ENCODE results near the gene COL4A2. TPM values are rescaled to one million over a fixed set of nuclear protein-coding genes. Genes with fewer than 3 reads are reported as not detected.

The COL4A2 gene
- total RNA-seq, 1 donor from 2014 or later, result 1,465 TPM

DNA sequence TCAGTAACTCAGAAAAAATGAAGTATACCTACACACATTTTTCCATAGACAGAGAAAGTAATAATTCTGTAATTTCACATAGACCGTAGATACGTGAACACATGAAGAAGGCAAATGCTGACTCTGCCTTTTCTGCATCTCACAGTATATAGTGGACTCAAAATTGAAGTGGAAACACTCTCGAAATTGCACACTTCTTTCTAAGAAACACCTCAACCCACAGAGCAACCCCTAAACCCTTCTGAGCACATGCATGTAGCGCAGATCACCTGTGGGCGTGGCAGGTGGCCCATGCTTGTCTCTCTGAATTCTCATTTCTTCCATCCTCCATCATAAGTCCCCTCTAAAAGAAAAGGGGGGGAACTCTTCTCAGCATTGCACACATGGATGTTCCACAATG, 34.9 kb upstream of the COL4A2 start:
- no peak for DNase-seq (ENCODE audit: low read depth)

DNA sequence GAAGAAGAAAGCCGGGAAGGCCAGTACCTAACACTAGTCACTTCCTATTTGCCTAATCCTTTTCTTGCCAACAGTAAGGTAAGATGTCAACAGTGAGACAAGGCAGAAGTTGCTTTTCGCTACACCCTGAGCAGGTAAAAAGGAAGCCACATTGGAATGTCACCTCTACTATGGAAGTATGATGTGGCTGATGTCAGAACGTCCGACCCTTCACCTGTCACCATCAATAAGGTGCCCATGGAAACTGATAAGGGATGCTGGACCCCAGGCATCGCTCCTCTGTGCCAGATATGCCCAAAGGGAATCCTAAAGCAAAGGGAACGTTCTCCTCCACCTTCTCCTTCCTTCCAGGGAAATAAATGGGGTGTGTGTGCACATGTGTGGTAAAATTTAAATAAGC, 34.4 kb upstream of the COL4A2 start:
- DNase-seq (ENCODE audit: low read depth), result no peak

DNA sequence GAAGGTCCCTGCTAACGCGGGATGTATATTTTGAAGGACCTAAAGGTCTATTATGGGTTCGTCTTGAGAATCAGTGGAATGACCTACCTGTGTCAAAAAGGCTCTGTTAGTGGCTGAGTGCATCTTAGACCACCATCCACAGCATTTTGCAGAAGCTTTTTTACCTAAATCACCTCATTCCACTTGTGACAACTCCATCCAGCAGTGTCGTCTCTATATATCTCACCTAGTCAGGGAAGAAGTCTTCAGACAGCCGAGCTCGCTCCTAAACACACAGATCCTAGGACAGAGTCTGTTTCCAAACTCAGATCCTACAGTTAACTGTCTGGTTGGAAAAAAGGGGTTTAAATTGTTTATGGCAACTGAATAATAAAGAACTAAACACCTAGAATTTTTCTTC, 33.8 kb upstream of the COL4A2 start:
- DNase-seq (ENCODE audit: low read depth), result no peak

GRCh38 chr13:110274687-110275086, 32.4 kb upstream of the COL4A2 start:
- no peak for DNase-seq (ENCODE audit: low read depth)

- no peak for DNase-seq (ENCODE audit: low read depth)
These were observed 31.0 kb upstream of the COL4A2 start for GRCh38 chr13:110275931-110276552.

- no peak for DNase-seq (ENCODE audit: low read depth)
These were observed 30.5 kb upstream of the COL4A2 start for GRCh38 chr13:110276553-110276950.

- DNase-seq (ENCODE audit: low read depth), result no peak
These were observed 29.6 kb upstream of the COL4A2 start for GRCh38 chr13:110277357-110277975.

- no peak for DNase-seq (ENCODE audit: low read depth)
These were observed 28.2 kb upstream of the COL4A2 start for GRCh38 chr13:110278859-110279258.

- DNase-seq (ENCODE audit: low read depth), result no peak
These were observed 27.4 kb upstream of the COL4A2 start for GRCh38 chr13:110279684-110280083.

- DNase-seq (ENCODE audit: low read depth), result no peak
These were observed 26.8 kb upstream of the COL4A2 start for GRCh38 chr13:110280231-110280813.

- DNase-seq (ENCODE audit: low read depth), result no peak
These were observed 25.9 kb upstream of the COL4A2 start for GRCh38 chr13:110280985-110281688.

DNA sequence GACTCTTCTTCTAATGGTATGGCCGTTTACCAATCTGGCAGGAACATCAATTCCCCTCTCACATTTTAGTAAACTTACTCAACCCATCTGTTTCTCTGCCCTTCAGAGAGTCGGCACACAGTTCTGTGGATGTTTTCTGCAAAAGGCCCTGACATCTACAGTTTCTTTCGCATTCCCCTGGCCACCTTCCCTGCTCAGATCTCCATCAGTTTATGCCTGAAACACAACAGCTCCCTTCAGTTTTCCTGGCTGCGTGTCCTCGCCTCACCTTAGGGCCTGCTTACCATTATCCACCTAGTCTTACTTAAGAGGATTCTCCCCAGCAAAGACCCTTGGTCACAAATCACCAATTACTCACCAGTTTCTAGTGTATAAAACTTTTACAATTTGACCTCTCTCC, 25.3 kb upstream of the COL4A2 start:
- DNase-seq (ENCODE audit: low read depth), result no peak

DNA sequence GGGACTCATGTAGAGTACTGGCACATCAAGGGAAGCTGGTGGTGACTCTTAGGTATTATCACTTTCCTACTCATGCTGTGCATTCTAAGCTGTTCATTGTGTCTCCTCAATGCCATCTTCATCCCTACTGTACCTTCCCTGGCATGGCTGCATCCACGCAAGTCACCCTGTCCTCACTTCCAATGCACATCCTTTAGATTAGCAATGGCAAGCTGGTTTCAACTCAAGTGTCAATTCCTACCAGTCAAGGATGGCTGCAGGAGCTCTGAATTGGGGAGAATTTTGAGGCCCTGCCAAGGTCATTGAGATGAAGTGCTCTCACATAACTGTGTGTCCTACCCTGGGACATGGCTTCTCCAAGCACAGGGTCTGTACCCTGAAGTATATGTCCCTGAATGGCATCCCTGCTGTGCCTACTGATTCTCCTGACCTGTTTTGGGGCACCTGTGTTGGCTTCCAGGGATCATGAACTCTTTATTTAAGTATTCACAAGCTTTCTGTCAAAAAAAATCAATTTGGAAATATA, 24.7 kb upstream of the COL4A2 start:
- no peak for DNase-seq (ENCODE audit: low read depth)

- no peak for DNase-seq (ENCODE audit: low read depth)
These were observed 23.2 kb upstream of the COL4A2 start for GRCh38 chr13:110283736-110284517.

- no peak for DNase-seq (ENCODE audit: low read depth)
These were observed 22.2 kb upstream of the COL4A2 start for GRCh38 chr13:110284779-110285484.

DNA sequence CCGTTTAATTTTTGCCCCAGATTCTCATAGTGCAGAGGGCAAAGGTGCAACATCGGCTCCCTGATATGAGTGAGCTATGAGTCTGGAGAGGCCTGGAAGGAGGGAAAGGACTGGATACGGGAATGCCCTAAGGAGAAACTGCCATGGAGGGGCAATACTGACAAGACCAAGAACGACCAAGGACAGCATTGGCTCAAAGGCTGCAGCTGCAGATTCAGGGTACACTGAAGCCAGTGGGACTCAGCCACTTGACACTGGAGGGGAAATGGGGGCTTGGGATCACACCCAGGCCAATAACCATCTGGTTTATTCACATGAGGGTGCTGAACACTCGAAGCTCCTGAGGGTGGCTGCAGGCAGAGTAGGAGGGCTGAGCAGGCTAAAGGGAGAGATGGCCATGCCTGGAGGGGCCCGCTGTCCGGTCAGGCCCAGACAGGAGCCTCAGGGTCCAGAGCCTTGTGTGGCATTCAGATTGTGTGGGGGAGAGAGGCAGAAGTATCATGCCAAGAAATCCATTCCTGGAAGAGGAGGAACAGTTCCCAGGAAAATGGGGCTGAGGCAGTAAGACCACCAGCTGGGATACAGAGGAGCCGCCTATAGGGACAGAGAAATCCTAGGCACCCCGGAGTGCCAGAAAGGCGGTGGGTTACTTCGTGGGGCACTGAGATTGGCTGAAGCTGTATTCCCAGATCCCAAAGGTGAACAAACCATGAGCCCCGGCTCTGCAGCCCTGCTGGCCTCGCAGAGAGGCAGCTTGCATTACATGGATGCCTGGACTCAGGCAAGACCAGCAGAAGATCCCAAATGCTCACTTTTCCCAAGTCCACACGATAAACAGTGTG, 20.9 kb upstream of the COL4A2 start:
- DNase-seq (ENCODE audit: low read depth), result no peak

DNA sequence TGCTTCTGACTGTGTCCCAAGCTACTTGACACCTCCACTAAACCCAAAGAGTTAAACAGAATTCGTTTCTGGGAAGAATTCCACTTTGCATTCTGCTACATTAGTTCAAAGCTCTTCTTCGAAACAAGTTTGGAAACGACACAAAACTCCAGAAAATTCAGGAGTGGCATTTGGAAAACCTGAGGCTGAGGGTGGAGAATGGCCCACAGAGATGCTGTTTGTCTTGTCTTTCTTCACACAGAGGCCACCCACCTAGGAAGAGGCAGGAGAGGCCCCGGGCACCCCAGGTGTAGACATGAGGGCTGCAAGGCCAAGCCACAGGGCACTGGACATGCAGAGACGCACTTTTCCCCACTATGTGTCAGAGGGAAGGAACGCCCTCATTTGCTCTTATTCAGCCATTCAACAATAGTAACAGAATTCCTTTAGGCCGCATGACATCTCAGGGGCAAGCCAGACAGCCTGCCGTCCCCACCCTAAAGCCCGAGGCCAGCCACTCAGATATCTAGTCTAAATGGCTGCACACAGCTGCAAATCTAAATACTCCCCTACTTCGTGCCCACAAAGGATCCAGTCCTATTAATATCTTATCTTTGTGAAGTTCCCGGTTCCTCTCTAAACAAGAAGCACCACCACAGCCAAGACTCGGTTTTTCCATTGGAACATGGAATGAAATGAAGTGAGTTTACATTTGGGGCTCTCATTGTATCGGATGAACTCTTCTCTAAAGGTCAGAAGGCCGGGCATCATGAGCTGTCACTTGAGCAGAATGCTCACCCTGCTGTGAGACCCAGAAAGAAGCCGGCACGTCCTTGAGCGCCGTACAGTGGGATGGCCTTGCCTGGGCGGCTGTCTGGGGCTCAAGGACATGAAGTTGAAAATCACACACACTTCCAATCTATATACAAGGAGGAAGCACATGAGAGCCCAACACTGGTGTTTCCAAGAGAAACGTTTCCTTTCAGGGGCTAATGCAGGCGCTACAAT, 20.0 kb upstream of the COL4A2 start:
- DNase-seq (ENCODE audit: low read depth), result no peak

- DNase-seq (ENCODE audit: low read depth), result no peak
These were observed 17.9 kb upstream of the COL4A2 start for GRCh38 chr13:110289174-110289573.

GRCh38 chr13:110289661-110290060, 17.4 kb upstream of the COL4A2 start:
- DNase-seq (ENCODE audit: low read depth), result no peak

All from renal cortical epithelial cell (primary cell).